A549 (cell line): ENCODE measurements around the gene MTAP.

Experiments
- CTCF ChIP-seq: fragments of >200 bp; sonication (Bioruptor Twin); formaldehyde crosslinking; IDR thresholded peaks from 3 replicates; pipeline ENCODE4 v1.5.1; 2016
- JUNB ChIP-seq: fragments of >200 bp; sonication (Bioruptor Twin); formaldehyde crosslinking; IDR thresholded peaks from 2 replicates; pipeline ENCODE4 v1.6.1; 2016
- RNF2 ChIP-seq: fragments of 200-600 bp; sonication (generic); IDR thresholded peaks from 2 replicates; pipeline ENCODE4 v1.6.1; 2016; ENCODE audit warnings: low read depth, mild to moderate bottlenecking, antibody characterized with exemption, moderate library complexity, borderline replicate concordance

GRCh38 chr9:21967702-21968101, 165.3 kb downstream of the MTAP start:
- TF ChIP-seq JUNB (no peak), CTCF (no peak), RNF2 (no peak)
